Uterus (tissue), 2 donors: ENCODE data around the gene NOTCH4.

Experiments
- POLR2A ChIP-seq, 2 donors: fragments of 450-650 bp; IDR thresholded peaks; one replicate each; pipeline ENCODE4 v1.6.1; 2016; ENCODE audit warnings: antibody characterized with exemption in 2 of 2, mild to moderate bottlenecking in 1 of 2, moderate library complexity in 1 of 2
- TF ChIP-seq, protein P1 (sequence below), 4 experiments: fragments of 200-600 bp in 2 of 4; fragments of 450-650 bp in 2 of 4; sonication (generic) in 2 of 4; IDR thresholded peaks; one replicate each; pipeline ENCODE4 v1.5.1; 2016 to 2019; ENCODE audit warnings: antibody characterized with exemption in 4 of 4, mild to moderate bottlenecking in 2 of 4, moderate library complexity in 1 of 4

DNA sequence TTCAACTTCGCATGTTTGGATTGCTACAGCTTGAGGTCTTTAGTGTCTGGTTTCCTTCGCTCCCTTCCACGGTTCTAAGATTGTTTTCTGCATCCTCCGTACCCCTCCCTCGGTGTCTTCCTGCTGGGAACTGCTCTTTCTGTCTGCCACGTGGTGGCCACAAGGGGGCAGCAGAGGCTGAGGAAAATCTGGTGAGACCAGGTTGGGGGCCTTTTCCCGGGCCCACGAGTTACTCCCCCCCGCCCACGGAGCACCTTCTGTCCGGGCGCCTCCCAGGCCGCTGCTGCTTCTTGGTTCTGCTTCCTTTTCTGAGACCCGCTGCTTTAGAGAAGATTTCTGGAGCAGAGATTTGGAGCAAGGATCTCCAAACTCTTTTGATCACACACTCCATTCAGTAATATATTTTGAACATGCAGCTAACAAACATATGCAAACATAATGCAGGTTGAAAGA, 21.1 kb upstream of the NOTCH4 start:
- TF ChIP-seq, protein P1, sequence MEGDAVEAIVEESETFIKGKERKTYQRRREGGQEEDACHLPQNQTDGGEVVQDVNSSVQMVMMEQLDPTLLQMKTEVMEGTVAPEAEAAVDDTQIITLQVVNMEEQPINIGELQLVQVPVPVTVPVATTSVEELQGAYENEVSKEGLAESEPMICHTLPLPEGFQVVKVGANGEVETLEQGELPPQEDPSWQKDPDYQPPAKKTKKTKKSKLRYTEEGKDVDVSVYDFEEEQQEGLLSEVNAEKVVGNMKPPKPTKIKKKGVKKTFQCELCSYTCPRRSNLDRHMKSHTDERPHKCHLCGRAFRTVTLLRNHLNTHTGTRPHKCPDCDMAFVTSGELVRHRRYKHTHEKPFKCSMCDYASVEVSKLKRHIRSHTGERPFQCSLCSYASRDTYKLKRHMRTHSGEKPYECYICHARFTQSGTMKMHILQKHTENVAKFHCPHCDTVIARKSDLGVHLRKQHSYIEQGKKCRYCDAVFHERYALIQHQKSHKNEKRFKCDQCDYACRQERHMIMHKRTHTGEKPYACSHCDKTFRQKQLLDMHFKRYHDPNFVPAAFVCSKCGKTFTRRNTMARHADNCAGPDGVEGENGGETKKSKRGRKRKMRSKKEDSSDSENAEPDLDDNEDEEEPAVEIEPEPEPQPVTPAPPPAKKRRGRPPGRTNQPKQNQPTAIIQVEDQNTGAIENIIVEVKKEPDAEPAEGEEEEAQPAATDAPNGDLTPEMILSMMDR (IDR thresholded peaks at IDR 0.05) = peak; percentile 91 to 95 (median 92)
- TF ChIP-seq POLR2A (IDR thresholded peaks at IDR 0.05) = peak in 1 of 2 donors; percentile 8
